Fibroblast of lung (primary cell): Measurements from ENCODE around the gene INMT. TPM values are rescaled to one million over a fixed set of nuclear protein-coding genes. Genes with fewer than 3 reads are reported as not detected.

Experiments used
- DNase-seq, 2 donors: peaks; one replicate each; pipeline versions ENCODE4 v3.0.0 to v3.0.0-alpha.2; 2010; ENCODE audit warnings: low read depth in 2 of 2
- H2AFZ ChIP-seq: 2 replicates; pipeline ENCODE4 v1.5.1; 2012; ENCODE audit warnings: low read length, control low read depth, inconsistent platforms
- H3K27ac ChIP-seq: 2 replicates; pipeline ENCODE4 v1.5.1; 2011; ENCODE audit warnings: low read length, control low read depth; ENCODE audit not compliant: insufficient read depth
- H3K27me3 ChIP-seq: 2 replicates; pipeline ENCODE4 v1.5.1; 2011; ENCODE audit warnings: mild to moderate bottlenecking, low read length; ENCODE audit not compliant: control insufficient read depth, insufficient read depth
- H3K36me3 ChIP-seq: 2 replicates; pipeline ENCODE4 v1.5.1; 2011; ENCODE audit warnings: low read length; ENCODE audit not compliant: control insufficient read depth, insufficient read depth
- H3K4me1 ChIP-seq: 2 replicates; pipeline ENCODE4 v1.5.1; 2011; ENCODE audit warnings: low read length; ENCODE audit not compliant: control insufficient read depth, insufficient read depth; ENCODE audit errors: extremely low read depth
- H3K4me2 ChIP-seq: 2 replicates; pipeline ENCODE4 v1.5.1; 2011; ENCODE audit warnings: low read length, control low read depth; ENCODE audit not compliant: insufficient read depth; ENCODE audit errors: extremely low read depth
- H3K4me3 ChIP-seq, 4 experiments: fragments of 200-600 bp in 1 of 4; sonication (generic) in 1 of 4; replicated peaks in 1 of 4; 2 replicates each; pipeline ENCODE4 v1.5.1; 2011 to 2016; ENCODE audit warnings: low read length in 4 of 4, low read depth in 3 of 4, mild to moderate bottlenecking in 3 of 4, control low read depth in 2 of 4, inconsistent platforms in 1 of 4, mixed read lengths in 1 of 4; ENCODE audit not compliant: insufficient read depth in 1 of 4; ENCODE audit errors: control extremely low read depth in 1 of 4
- H3K79me2 ChIP-seq: 2 replicates; pipeline ENCODE4 v1.5.1; 2012; ENCODE audit warnings: mild to moderate bottlenecking, low read length, inconsistent platforms; ENCODE audit not compliant: control insufficient read depth, insufficient read depth
- H3K9ac ChIP-seq: 2 replicates; pipeline ENCODE4 v1.5.1; 2011; ENCODE audit warnings: mild to moderate bottlenecking, low read length, control low read depth; ENCODE audit not compliant: insufficient read depth
- H3K9me3 ChIP-seq: 2 replicates; pipeline ENCODE4 v1.5.1; 2012; ENCODE audit warnings: low read depth, low read length; ENCODE audit not compliant: control insufficient read depth, insufficient read depth
- H4K20me1 ChIP-seq: 2 replicates; pipeline ENCODE4 v1.5.1; 2011; ENCODE audit warnings: low read length; ENCODE audit not compliant: control insufficient read depth, insufficient read depth; ENCODE audit errors: extremely low read depth
- EZH2 ChIP-seq: IDR thresholded peaks from 2 replicates; pipeline ENCODE4 v1.5.1; 2012; ENCODE audit warnings: low read length, control low read depth, mild to moderate bottlenecking; ENCODE audit errors: missing control alignments
- polyA plus RNA-seq, 2 donors: library from polyadenylated mRNA; depleted of rRNA in 1 of 2; stranded (reverse) in 1 of 2; unstranded in 1 of 2; fragments of >200 nt; gene quantifications; 2 replicates each; pipeline ENCODE4 v1.2.1, GENCODE V29; 2011 to 2012; ENCODE audit warnings: missing spikeins in 1 of 2
- total RNA-seq: library from RNA; depleted of rRNA; stranded (reverse); fragments of >200 nt; gene quantifications from 2 replicates; pipeline ENCODE4 v1.2.1, GENCODE V29; 2014
- TF ChIP-seq, protein P1 (sequence below), 2 donors: IDR thresholded peaks in 1 of 2; conservative IDR thresholded peaks in 1 of 2; 1 replicate in 1 of 2; 2 replicates in 1 of 2; pipeline ENCODE4 v1.5.1; 2011 to 2012; ENCODE audit warnings: low read length in 2 of 2, control low read depth in 1 of 2, inconsistent platforms in 1 of 2, low read depth in 1 of 2, mild to moderate bottlenecking in 1 of 2

The INMT gene
- total and polyA plus RNA-seq, 2 donors (not counting 1 experiment from before 2014, with no cell fraction given), result 75.8 to 237 TPM

DNA sequence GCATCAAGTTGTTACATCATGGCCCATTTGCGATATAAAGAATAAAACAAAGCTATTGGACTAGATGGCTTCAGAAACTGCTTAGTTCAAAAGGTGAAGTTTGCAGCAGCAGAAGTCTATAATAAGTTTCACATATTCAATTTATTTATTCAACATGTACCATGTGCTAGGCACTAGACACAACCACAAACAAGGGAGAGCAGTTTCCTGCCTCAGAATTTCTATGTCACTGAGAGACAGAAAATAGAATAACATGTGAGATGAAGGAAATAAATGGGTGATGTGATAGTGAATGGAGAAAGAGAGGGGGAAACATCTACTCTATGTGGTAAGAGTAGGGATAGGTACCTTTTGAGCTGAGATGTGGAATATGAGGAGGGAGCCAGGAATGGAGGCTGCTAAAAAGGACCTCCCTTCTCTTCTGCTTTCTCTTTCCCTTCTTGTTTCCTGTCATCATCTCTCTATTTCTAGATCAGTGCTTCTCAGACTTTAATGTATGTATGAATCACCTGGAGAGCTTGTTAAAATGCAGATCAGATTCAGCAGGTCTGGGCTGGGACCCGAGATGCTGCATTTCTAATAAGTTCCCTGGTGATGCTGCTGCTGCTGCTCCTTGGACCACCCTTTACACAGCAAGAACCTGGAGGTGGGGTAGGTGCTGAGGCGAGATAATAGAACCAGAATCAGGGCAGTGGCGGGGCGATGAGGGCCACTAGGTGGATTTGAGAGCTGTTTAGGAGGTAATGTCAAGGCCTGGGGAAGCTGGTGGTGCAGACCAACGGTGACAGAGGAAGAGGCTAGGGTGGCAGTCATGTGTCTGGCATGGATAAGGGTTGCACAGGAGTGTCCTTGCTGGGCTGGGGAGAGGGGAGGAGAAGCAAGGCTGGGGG lies 13.7 kb upstream of the INMT start:
- no peaks in the 10 kb centered on the region for H3K9me3 ChIP-seq
- H3K9ac ChIP-seq, result no peak overlapping the region
- H3K36me3 ChIP-seq, result no peaks in the 10 kb centered on the region
- no peaks in the 10 kb centered on the region for H3K79me2 ChIP-seq
- no peak overlapping the region for H3K4me3 ChIP-seq
- no peak overlapping the region for H3K4me2 ChIP-seq
- no peak overlapping the region for H3K27ac ChIP-seq
- H3K27me3 ChIP-seq, result peaks cover 16% of the 10 kb centered on the region
- no peak overlapping the region for H2AFZ ChIP-seq
- TF ChIP-seq EZH2, result no peak
- TF ChIP-seq, protein P1, sequence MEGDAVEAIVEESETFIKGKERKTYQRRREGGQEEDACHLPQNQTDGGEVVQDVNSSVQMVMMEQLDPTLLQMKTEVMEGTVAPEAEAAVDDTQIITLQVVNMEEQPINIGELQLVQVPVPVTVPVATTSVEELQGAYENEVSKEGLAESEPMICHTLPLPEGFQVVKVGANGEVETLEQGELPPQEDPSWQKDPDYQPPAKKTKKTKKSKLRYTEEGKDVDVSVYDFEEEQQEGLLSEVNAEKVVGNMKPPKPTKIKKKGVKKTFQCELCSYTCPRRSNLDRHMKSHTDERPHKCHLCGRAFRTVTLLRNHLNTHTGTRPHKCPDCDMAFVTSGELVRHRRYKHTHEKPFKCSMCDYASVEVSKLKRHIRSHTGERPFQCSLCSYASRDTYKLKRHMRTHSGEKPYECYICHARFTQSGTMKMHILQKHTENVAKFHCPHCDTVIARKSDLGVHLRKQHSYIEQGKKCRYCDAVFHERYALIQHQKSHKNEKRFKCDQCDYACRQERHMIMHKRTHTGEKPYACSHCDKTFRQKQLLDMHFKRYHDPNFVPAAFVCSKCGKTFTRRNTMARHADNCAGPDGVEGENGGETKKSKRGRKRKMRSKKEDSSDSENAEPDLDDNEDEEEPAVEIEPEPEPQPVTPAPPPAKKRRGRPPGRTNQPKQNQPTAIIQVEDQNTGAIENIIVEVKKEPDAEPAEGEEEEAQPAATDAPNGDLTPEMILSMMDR (conservative IDR thresholded peaks at IDR 0.05 in 1 of 2, IDR thresholded peaks at IDR 0.05 in 1 of 2; ENCODE audit: low read depth in 1 of 2, low read length in 2 of 2), result no peak
- no peaks in the 10 kb centered on the region for H4K20me1 ChIP-seq
- no peak for DNase-seq
- no peaks in the 10 kb centered on the region for H3K4me1 ChIP-seq

DNA sequence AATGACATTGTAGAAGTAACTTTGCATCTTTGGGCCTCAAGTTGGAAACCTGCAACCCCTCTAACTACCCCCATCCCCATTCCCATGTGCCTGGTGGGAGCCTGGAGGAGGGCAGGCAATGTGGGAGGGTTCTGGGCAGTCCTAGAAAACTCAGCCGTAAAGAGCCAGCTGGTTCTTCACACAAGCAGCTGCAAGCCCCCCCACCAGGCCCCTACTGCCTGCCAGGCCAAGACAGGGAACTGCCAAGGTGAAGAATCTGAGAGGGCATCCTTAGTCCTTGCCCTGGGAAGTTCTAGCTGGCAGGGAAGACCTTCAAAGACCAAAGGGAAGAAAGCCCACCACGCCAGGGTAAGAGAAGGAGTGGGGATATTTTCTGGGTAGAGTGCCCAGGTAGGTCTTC lies 12.2 kb upstream of the INMT start:
- TF ChIP-seq, protein P1 (conservative IDR thresholded peaks at IDR 0.05 in 1 of 2, IDR thresholded peaks at IDR 0.05 in 1 of 2; ENCODE audit: low read depth in 1 of 2, low read length in 2 of 2), result no peak
- no peak for TF ChIP-seq EZH2
- no peaks in the 10 kb centered on the region for H3K79me2 ChIP-seq
- H3K36me3 ChIP-seq, result no peaks in the 10 kb centered on the region
- H3K4me2 ChIP-seq, result no peak overlapping the region
- no peak overlapping the region for H3K27ac ChIP-seq
- no peak overlapping the region for H3K4me3 ChIP-seq
- H3K9ac ChIP-seq, result no peak overlapping the region
- H3K9me3 ChIP-seq, result no peaks in the 10 kb centered on the region
- H4K20me1 ChIP-seq, result no peaks in the 10 kb centered on the region
- no peaks in the 10 kb centered on the region for H3K4me1 ChIP-seq
- no peak for DNase-seq
- H2AFZ ChIP-seq, result no peak overlapping the region
- H3K27me3 ChIP-seq, result peaks cover 16% of the 10 kb centered on the region

DNA sequence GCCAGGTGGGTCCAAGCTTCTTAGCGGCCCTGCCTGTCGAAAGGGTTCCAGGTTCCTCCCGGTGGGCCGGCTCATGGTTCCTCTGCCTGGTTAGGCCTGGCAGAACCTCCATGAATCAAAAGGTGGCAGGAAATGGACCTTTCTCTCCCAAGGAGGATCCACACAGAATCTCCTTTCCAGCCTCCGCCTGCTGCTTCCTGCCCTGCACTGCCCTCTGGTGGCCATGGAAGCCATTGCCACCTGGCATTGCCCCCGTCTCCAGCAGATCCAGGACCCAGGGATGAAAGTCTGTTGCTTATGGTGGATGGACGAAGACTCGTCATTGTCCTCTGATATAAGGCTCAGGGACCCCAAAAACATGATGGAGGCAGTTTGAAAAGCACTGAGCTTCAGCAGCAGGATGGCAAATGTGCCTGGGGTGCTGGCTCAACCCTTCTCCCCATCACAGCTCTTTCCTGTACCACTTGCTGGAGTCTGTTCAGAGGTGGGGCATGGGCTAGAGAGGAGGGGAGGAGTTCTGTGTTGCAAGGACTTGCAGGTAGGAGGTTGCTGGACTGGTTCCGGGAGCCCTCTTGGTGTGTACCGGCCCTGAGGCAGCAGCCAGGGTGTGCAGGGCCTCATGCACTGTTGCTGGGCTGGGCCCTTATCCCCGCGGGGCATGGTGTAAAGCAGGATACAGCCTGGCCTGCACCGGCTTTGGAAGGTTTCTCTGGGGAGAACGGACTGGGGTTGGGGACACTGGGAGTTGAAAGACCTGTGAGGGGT lies 11.3 kb upstream of the INMT start:
- no peaks in the 10 kb centered on the region for H3K36me3 ChIP-seq
- H3K9me3 ChIP-seq, result no peaks in the 10 kb centered on the region
- no peak overlapping the region for H3K4me3 ChIP-seq
- no peak overlapping the region for H3K9ac ChIP-seq
- H3K4me1 ChIP-seq, result no peaks in the 10 kb centered on the region
- TF ChIP-seq, protein P1 (conservative IDR thresholded peaks at IDR 0.05 in 1 of 2, IDR thresholded peaks at IDR 0.05 in 1 of 2; ENCODE audit: low read depth in 1 of 2, low read length in 2 of 2), result peak; percentile 99
- no peak for TF ChIP-seq EZH2
- no peaks in the 10 kb centered on the region for H4K20me1 ChIP-seq
- no peaks in the 10 kb centered on the region for H3K79me2 ChIP-seq
- H3K27ac ChIP-seq, result no peak overlapping the region
- peak; percentile 34 to 60 for DNase-seq
- peaks cover 16% of the 10 kb centered on the region for H3K27me3 ChIP-seq
- H2AFZ ChIP-seq, result no peak overlapping the region
- H3K4me2 ChIP-seq, result no peak overlapping the region
